ENCODE results near the gene PHEX.

DNA sequence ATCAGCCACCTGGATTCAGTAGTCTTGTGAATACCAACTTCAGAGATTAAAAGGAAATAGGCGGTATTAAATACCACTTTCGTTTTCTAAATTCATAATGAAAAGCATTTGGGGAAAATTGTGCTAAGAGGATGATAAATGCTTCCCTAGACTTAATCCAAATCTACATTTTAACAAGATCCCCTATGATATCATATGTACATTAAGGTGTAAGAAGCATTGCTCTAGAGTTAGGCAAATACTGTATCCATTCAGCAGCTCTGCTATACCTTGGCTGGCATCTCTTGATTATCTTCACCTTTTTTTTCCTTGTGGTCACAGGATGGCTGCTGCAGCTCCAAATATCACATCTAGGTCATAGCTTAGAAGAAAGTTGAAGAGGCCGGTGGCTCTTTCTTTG, 40.6 kb upstream of the PHEX start:
- no peak for TF ChIP-seq POLR2A (IDR thresholded peaks at IDR 0.05)
- TF ChIP-seq, protein P1, sequence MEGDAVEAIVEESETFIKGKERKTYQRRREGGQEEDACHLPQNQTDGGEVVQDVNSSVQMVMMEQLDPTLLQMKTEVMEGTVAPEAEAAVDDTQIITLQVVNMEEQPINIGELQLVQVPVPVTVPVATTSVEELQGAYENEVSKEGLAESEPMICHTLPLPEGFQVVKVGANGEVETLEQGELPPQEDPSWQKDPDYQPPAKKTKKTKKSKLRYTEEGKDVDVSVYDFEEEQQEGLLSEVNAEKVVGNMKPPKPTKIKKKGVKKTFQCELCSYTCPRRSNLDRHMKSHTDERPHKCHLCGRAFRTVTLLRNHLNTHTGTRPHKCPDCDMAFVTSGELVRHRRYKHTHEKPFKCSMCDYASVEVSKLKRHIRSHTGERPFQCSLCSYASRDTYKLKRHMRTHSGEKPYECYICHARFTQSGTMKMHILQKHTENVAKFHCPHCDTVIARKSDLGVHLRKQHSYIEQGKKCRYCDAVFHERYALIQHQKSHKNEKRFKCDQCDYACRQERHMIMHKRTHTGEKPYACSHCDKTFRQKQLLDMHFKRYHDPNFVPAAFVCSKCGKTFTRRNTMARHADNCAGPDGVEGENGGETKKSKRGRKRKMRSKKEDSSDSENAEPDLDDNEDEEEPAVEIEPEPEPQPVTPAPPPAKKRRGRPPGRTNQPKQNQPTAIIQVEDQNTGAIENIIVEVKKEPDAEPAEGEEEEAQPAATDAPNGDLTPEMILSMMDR (IDR thresholded peaks at IDR 0.05), result no peak

Data from body of pancreas (tissue), 4 donors.